GM18870 (cell line): ENCODE results near the gene ARHGDIG.
"Not testable (repeated sequence)": the region's sequence is repeated elsewhere in the genome, so short reads cannot be mapped to it uniquely, and the experiment has no call there.

Experiments
- ATAC-seq: cut with Tn5 transposase; IDR thresholded peaks from one replicate; pipeline ENCODE4 v1.9.1; 2021; ENCODE audit warnings: moderate library complexity; ENCODE audit not compliant: unreplicated experiment

ARHGDIG gene

DNA sequence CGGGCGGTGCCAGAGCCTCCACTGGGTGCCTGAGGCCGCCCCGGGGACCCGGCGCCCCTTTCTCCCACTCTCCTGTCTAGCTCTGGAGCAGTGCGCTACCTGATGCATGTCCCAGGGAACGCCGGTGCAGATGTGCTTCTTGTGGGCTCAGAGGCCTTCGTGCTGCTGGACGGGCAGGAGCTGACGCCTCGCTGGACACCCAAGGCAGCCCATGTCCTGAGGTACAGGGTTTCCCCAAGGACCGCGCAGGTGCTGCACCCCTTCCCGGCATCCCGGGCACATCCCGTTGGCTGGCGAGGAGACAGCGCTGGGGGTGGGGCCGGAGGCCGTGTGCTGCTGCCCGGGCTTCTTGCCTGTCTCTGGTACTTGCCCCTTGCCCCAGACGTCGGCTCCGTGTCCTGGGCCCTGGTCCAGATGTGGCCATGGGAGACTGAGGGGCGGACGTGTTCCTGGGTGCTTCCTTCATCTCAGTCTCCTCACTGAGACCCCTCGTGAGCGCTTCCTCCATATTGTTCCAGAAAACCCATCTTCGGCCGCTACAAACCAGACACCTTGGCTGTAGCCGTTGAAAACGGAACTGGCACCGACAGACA lies 17.1 kb upstream of the ARHGDIG start:
- ATAC-seq: no peak

GRCh38 chr16:263944-264343 lies 16.4 kb upstream of the ARHGDIG start:
- no peak for ATAC-seq

DNA sequence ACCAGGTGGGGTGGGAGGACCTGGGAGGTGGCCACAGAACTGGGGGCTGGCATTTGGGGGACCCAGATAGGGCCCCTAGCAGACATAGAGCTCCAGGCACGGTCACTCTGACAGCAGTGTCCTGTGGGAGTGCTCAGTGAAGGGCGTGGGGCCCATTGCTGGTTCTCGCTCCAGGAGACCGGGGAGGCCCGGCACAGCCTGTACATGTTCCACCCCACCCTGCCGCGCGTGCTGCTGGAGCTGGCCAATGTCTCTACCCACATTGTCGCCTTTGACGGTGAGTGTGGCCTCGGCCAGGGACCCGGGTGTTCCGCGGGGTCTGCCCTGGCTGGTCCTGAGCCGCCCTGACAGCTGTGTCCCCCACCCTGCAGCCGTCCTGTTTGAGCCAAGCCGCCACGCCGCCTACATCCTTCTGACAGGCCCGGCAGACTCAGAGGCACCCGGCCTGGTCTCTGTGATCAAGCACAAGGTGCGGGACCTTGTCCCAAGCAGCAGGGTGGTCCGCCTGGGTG lies 15.9 kb upstream of the ARHGDIG start:
- no peak for ATAC-seq

DNA sequence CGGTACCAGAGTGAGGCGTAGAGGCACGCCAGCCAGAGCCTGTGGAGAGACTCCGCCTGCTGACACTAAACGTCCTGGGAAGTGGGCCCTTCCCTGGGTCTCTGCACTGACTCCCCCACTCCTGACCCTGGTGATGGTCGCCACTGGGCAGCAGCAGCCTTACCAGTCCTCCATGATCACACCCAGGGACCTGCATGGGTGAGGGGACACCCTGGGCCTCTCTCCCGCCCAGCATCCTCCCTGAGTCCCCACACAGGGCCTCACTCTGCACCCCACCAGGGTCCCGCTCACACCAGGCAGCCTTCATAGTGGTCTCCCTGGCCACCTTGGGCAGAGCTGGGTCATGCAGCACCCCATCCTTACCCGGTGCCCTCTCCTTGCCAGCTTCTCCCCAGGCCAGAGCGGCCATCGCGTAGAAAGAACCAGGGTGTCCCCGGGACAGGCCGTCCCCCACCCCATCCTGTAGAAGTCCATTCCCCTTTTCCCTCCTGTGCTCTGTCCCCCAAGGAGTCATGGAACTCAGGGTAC lies 15.3 kb upstream of the ARHGDIG start:
- no peak for ATAC-seq

- ATAC-seq: no peak
Measured at GRCh38 chr16:265711-266110, 14.7 kb upstream of the ARHGDIG start.

- no peak for ATAC-seq
Measured at GRCh38 chr16:266258-267164, 13.9 kb upstream of the ARHGDIG start.

DNA sequence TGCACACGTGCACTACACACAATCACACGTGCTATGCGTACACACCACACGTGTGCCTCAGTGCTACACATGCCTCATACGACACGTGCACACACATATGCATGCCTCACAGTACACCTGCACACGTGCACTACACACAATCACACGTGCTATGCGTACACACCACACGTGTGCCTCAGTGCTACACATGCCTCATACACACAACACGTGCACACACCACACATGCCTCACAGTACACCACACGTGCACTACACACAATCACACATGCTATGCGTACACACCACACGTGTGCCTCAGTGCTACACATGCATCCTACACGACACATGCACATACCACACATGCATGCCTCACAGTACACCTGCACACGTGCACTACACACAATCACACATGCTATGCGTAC lies 12.8 kb upstream of the ARHGDIG start:
- not testable (repeated sequence) for ATAC-seq

DNA sequence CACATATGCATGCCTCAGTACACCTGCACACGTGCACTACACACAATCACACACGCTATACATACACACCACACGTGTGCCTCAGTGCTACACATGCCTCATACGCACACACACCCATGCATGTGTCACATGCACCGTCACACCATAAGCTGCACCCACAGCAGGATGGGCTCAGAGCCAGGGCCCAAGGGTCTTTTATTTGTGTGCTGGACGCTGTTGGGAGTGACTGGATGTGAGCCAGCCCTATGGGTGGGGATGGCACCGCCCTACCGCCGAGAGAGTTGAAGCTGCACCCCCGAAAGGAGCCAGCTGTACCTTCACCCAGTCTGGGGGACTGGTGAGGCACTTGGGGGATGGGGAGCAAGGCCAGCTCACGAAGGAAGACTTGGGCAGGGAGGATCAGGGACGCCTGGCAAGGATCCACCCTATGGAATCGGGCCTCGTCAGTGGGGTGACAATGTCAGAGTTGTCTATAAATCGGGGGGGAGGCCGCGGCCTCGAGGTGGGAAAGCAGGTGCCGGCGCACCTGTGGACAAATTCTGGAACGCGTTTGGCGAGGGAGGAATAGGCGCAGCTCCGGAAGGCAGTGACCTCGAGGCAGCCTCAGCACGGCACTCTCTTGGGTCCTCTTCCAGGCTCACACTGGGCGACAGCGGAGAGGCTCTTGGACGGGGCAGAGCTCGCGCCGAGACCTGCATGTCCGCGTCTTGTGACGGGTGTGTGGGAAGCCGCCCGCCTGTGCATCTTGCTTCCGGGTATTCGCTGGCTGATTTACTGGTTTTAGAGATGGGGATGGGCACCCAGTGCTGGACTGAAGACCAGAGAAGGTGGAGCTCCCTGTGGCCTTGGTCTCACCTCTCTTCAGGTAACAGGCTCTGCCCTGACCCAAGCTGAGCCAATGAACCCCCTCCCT lies 12.0 kb upstream of the ARHGDIG start:
- ATAC-seq: no peak

GRCh38 chr16:269061-269796 lies 11.2 kb upstream of the ARHGDIG start:
- ATAC-seq: no peak

DNA sequence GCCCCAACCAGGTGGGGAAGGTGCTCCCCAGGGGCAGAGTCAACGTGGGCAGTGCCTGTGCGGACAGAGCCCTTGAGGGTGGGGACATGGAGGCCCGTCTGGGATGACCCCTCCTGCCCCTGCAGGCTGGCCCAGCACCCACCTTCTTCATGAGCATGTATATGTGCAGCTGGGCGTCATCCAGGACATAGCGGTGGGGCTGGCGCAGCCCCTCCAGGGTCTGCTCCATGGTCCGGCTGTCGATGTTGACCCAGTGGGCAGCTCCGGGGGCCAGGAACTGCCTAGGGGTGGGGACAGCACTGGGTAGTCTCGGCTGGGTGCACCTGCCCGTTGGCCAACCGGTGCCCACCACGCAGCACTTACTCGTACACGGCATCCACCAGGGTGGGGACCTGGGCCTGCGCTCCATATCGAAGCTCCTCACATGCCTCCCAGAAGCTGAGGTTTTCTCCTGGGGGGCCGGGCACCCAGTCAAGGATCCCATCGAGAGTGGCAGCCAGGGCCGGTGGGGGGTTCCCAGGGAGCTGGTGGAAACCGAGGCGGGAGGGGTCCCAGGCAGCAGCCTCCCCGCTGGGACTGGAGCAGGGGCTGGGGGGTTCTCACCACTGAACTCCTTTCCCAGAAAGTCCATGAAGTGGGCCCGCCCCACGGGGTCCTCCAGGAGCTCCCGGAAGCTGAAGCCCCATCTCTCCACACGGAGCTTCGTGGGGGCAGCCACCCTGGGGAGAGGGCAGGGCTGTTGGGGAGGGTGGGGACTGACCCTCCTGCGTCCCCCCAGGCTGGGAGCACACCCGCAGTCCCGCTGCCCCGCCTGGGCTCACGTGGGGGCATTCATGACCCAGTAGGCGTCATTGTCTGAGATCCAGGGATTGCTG lies 9.8 kb upstream of the ARHGDIG start:
- no peak for ATAC-seq

DNA sequence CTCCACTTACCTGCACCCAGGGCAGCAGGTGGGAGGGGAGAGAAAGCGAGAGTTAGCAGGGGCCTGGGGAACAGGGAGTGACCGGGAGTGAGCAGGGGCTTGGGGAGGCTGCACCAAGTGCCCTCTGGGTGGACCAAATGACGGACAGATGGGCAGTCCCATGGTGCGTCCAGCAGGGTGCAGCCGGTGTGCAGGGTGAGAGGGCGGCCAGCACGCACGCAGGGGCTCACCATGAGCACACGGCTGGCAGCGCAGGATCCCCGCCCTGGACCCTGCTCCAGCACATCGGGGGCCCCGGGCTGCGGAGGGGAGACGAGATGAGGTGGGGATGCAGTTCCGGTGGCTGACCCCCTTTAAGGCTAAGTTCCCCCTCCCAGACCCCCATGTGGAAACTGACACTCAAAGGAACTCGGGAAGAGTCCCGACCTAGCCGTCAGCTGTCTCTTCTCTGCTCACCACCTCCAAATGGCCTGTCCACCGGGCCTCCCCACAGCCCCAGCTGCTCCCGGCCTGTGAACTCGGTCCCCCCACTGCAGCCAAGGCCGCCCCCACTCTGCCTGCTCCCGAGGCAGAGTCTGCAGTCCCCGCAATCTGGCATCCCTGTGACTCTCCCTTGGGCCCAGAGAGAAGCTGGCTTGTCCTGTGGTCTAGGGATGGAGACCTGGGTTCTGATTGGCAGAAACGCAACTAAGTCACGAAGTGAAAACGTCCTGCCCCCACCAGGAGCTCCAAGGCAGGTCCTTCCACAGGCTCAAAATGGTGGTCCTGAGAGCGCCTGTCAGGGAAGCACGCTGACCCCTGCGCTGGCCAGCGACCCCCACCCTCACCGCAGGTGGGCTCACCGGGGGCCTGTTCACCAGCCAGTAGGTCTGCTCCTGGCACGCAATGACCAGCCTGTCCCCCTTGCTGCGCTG lies 7.5 kb upstream of the ARHGDIG start:
- ATAC-seq: no peak

DNA sequence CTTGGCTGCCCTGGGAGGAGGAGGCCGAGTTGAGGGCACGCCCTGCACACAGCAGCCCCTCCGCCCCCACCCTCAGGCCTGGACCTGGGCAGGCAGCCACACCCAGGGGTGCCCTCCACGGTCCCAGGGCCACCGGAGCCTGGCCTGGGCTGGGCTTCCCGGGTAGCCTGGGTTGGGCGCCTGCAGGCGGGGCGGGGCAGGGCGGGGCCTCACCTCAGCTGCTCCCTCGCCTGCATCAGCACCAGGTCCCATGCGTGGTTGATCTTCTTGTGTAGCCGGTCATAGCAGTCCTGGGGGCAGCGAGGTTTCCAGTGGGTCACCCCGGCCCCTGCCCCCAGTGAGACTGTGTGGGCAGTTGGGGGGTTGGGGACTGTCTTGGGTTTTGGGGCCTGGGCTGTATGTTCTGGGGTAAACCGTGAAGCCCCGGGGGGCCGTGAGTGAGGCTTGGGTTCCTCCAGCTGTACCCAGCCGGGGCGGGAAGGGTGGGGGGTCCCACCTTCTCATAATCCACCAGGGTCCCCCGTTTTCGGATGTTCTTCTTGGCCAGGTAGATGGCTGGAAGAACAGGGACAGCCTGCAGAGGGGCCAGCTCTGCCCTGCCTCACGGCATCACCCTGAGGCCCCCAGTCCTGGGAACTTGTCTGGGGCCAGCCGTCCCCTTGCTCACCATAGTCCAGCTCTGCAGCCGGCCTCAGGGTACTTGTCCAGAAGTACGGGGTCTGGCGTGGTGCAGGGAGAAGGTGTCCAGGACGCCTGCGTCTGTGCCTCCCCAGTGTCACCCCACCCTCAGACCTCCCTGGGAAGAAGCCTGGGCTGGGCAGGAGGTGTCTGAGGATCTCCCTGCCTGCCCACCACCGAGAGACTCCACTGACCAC lies 6.6 kb upstream of the ARHGDIG start:
- no peak for ATAC-seq

DNA sequence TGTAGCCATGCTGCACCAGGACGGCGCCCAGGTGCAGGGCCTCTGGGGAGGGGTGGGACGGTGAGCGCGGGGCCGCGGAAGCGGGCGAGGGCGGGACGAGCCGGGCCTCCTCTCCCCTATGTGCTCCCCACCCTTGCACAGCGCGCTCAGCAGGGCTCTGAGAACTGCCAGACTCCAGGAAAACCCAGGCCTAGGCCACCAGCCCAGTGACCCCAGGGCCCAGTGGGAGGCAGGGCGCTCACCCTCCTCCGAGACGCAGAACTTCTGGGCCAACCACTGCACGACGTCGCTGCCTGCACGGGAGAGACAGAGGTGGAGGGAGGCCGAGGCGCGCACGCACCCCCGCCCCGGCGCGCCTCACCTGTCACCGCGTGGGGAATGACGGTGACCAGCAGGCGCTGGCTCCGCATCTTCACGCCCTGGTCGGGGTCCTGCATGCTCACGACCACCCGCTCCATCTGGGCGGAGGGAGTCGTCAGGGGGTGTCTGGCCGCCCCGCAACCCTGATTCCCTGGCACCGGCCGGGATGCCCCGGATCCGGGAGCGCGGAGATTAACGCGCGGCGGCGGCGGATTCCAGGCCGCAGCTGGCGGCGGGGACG lies 5.2 kb upstream of the ARHGDIG start:
- ATAC-seq: no peak

- ATAC-seq: no peak
Measured at GRCh38 chr16:275786-276232, 4.6 kb upstream of the ARHGDIG start, which contains the start of gene RGS11. Gene RGS11 (minus strand): TSS chr16:275944. CDS start chr16:275911, 33 bp downstream.

GRCh38 chr16:276426-277077 lies 3.8 kb upstream of the ARHGDIG start:
- ATAC-seq: no peak

DNA sequence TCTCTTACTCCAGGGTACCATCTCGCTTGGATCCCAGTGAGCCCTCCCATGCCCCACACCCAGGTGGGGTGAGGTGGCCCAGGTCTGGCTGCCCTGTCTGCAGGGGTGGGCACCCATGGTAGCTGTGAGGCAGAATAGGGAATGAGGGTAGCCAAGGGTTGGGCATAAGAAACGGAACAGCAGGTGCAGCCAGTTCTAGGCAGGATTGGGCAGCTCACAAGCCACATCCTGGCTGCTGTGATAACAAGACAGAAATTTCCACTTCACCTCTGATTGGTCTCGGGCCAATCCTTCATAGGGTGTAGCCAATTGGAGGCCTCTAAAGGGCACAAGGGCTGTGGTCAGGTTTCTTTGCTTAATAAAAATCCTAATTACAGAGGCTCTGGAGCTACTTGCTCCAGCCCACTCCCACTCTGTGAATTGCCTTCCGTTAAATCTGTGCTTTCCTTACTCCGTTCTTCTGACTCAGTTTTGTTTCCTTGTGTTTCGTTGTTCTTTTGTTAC lies 1.5 kb upstream of the ARHGDIG start:
- no peak for ATAC-seq
